SK-N-SH (cell line): Measurements from ENCODE around the gene TSPAN31. TPM values are rescaled to one million over a fixed set of nuclear protein-coding genes. Genes with fewer than 3 reads are reported as not detected.

Experiments
- CTCF ChIA-PET: fragments of 300-600, 350-600 bp; formaldehyde crosslinking; extraction: SDS; loops from one replicate; lab custom pipeline; 2021; lab: Yijun Ruan, JAX
- POLR2A ChIA-PET: fragments of 350-600 bp; sonication (Branson Sonifier 250); formaldehyde crosslinking; extraction: SDS; loops from one replicate; lab custom pipeline; 2020; ENCODE audit warnings: antibody characterized with exemption, inconsistent platforms; lab: Yijun Ruan, JAX
- DNase-seq: peaks from one replicate; pipeline ENCODE4 v3.0.0; 2012
- H2AFZ ChIP-seq: fragments of 200-600 bp; sonication (generic); 2 replicates; pipeline ENCODE4 v1.8.1; 2016; ENCODE audit warnings: antibody characterized with exemption, mild to moderate bottlenecking, low read depth
- H3F3A ChIP-seq: fragments of 200-600 bp; sonication (generic); replicated peaks from 2 replicates; pipeline ENCODE3; 2016; ENCODE audit warnings: antibody characterized with exemption, mild to moderate bottlenecking; ENCODE audit not compliant: insufficient read depth
- H3K27ac ChIP-seq, 2 experiments: fragments of 200-500 bp in 1 of 2; fragments of 200-600 bp in 1 of 2; sonication (Bioruptor generic) in 1 of 2; sonication (generic), shearing (Covaris generic) in 1 of 2; 2 replicates each; pipeline versions ENCODE4 v1.5.1 to v1.6.1; 2014 to 2016; ENCODE audit warnings: low read depth in 2 of 2, inconsistent platforms in 1 of 2, low read length in 1 of 2, mild to moderate bottlenecking in 1 of 2, mixed read lengths in 1 of 2
- H3K27me3 ChIP-seq: fragments of 200-600 bp; sonication (generic), shearing (Covaris generic); 2 replicates; pipeline ENCODE4 v1.6.1; 2016; ENCODE audit warnings: mixed run types; ENCODE audit not compliant: insufficient read depth
- H3K36me3 ChIP-seq, 2 experiments: fragments of 200-500 bp in 1 of 2; fragments of 200-600 bp in 1 of 2; sonication (Bioruptor generic) in 1 of 2; sonication (generic) in 1 of 2; replicated peaks in 1 of 2; 2 replicates each; pipeline versions ENCODE3 to v1.5.1; 2014 to 2016; ENCODE audit warnings: low read length in 1 of 2, mild to moderate bottlenecking in 1 of 2; ENCODE audit not compliant: insufficient read depth in 2 of 2, control insufficient read depth in 1 of 2
- H3K4me1 ChIP-seq, 2 experiments: fragments of 200-500 bp in 1 of 2; fragments of 200-600 bp in 1 of 2; sonication (Bioruptor generic) in 1 of 2; sonication (generic), shearing (Covaris generic) in 1 of 2; 2 replicates each; pipeline versions ENCODE4 v1.5.1 to v1.6.1; 2014 to 2016; ENCODE audit warnings: low read depth in 1 of 2, low read length in 1 of 2, mixed run types in 1 of 2; ENCODE audit not compliant: insufficient read depth in 2 of 2, control insufficient read depth in 1 of 2
- H3K4me2 ChIP-seq: fragments of 200-600 bp; sonication (generic), shearing (Covaris generic); 2 replicates; pipeline ENCODE4 v1.6.1; 2017; ENCODE audit warnings: mixed run types
- H3K4me3 ChIP-seq, 2 experiments: fragments of 200-500 bp in 1 of 2; fragments of 200-600 bp in 1 of 2; sonication (Bioruptor generic) in 1 of 2; sonication (generic), shearing (Covaris generic) in 1 of 2; 2 replicates each; pipeline versions ENCODE4 v1.5.1 to v1.8.1; 2014 to 2016; ENCODE audit warnings: low read depth in 2 of 2, inconsistent platforms in 1 of 2, low read length in 1 of 2, mild to moderate bottlenecking in 1 of 2, mixed read lengths in 1 of 2, moderate library complexity in 1 of 2
- H3K79me2 ChIP-seq: fragments of 200-600 bp; sonication (generic); 2 replicates; pipeline ENCODE4 v1.8.1; 2017; ENCODE audit warnings: mild to moderate bottlenecking; ENCODE audit not compliant: insufficient read depth
- H3K9ac ChIP-seq: fragments of 200-600 bp; sonication (generic); 2 replicates; pipeline ENCODE4 v1.6.1; 2017; ENCODE audit warnings: mixed run types
- H3K9me2 ChIP-seq: fragments of 200-600 bp; sonication (generic); 2 replicates; pipeline ENCODE4 v1.6.1; 2017; ENCODE audit warnings: mixed run types
- H3K9me3 ChIP-seq: fragments of 200-600 bp; sonication (generic); 2 replicates; pipeline ENCODE4 v1.6.1; 2017; ENCODE audit warnings: mixed run types, mild to moderate bottlenecking, moderate library complexity
- H4K20me1 ChIP-seq: fragments of 200-600 bp; sonication (generic); 2 replicates; pipeline ENCODE4 v1.6.1; 2017; ENCODE audit warnings: mild to moderate bottlenecking, mixed run types; ENCODE audit not compliant: insufficient read depth
- CHD2 ChIP-seq: fragments of 150-350 bp; IDR thresholded peaks from 2 replicates; pipeline ENCODE4 v1.6.1; 2018; ENCODE audit warnings: low read length; ENCODE audit not compliant: partially characterized antibody
- EP300 ChIP-seq, 2 experiments: IDR thresholded peaks; 2 replicates each; pipeline versions ENCODE4 v1.4.0 to v1.6.1; 2012; ENCODE audit warnings: borderline replicate concordance in 1 of 2, low read depth in 1 of 2, low read length in 1 of 2
- FOSL2 ChIP-seq: IDR thresholded peaks from 2 replicates; pipeline ENCODE4 v1.4.0; 2012; ENCODE audit warnings: low read depth, mild to moderate bottlenecking, moderate library complexity, borderline replicate concordance
- FOXM1 ChIP-seq: IDR thresholded peaks from 2 replicates; pipeline ENCODE4 v1.4.0; 2012; ENCODE audit warnings: low read depth, mild to moderate bottlenecking
- JUND ChIP-seq: IDR thresholded peaks from 2 replicates; pipeline ENCODE4 v1.4.0; 2012
- MAX ChIP-seq: IDR thresholded peaks from 2 replicates; pipeline ENCODE4 v1.4.0; 2012; ENCODE audit warnings: low read depth
- MXI1 ChIP-seq: IDR thresholded peaks from 2 replicates; pipeline ENCODE4 v1.6.1; 2012; ENCODE audit warnings: mild to moderate bottlenecking, low read depth, low read length, improper control_type of control experiment
- NFIC ChIP-seq: IDR thresholded peaks from 2 replicates; pipeline ENCODE4 v1.4.0; 2012; ENCODE audit warnings: borderline replicate concordance
- POLR2AphosphoS5 ChIP-seq: IDR thresholded peaks from 2 replicates; pipeline ENCODE4 v1.6.1; 2012; ENCODE audit warnings: low read depth, low read length
- RCOR1 ChIP-seq: fragments of 150-350 bp; IDR thresholded peaks from 2 replicates; pipeline ENCODE4 v1.6.1; 2017; ENCODE audit warnings: antibody characterized with exemption, low read length
- RXRA ChIP-seq: IDR thresholded peaks from 2 replicates; pipeline ENCODE4 v1.4.0; 2012; ENCODE audit warnings: low read depth, mild to moderate bottlenecking, borderline replicate concordance
- TAF1 ChIP-seq: IDR thresholded peaks from 2 replicates; pipeline ENCODE4 v1.6.1; 2012; ENCODE audit warnings: low read depth, mild to moderate bottlenecking, low read length, moderate library complexity, borderline replicate concordance
- TCF12 ChIP-seq: IDR thresholded peaks from 2 replicates; pipeline ENCODE4 v1.4.0; 2012
- TEAD4 ChIP-seq: IDR thresholded peaks from 2 replicates; pipeline ENCODE4 v1.4.0; 2012; ENCODE audit warnings: mild to moderate bottlenecking, borderline replicate concordance; ENCODE audit not compliant: insufficient read depth
- USF1 ChIP-seq: IDR thresholded peaks from 2 replicates; pipeline ENCODE4 v1.4.0; 2012; ENCODE audit warnings: low read depth, borderline replicate concordance
- USF2 ChIP-seq: fragments of 150-350 bp; IDR thresholded peaks from 2 replicates; pipeline ENCODE4 v1.6.1; 2017; ENCODE audit warnings: antibody characterized with exemption, low read length, low read depth, borderline replicate concordance
- YY1 ChIP-seq: IDR thresholded peaks from 2 replicates; pipeline ENCODE4 v1.4.0; 2012; ENCODE audit warnings: low read depth, mild to moderate bottlenecking
- ZBTB33 ChIP-seq: IDR thresholded peaks from 2 replicates; pipeline ENCODE4 v1.4.0; 2012; ENCODE audit warnings: low read depth, borderline replicate concordance
- WGBS: methylation state at CpG from one replicate; pipeline ENCODE4 v1.1.6; 2017; ENCODE audit warnings: low lambda C conversion rate; 5-methylcytosine and 5-hydroxymethylcytosine counted together
- polyA plus RNA-seq, 3 experiments: library from polyadenylated mRNA; depleted of rRNA; stranded (reverse); fragments of >200 nt; gene quantifications; 2 replicates each; pipeline ENCODE4 v1.2.3, GENCODE V29; 2012

TSPAN31 gene
- polyA plus RNA-seq, 1 of the 3 experiments (the other 2 are of a cell fraction) = 36.8 TPM

GRCh38 chr12:57779736-57780135 lies 34.9 kb downstream of the TSPAN31 start (continued):
- TF ChIP-seq USF1 = no peak
- no peak for TF ChIP-seq EP300 (IDR thresholded peaks at IDR 0.05; ENCODE audit: borderline replicate concordance in 1 of 2, low read depth in 1 of 2, low read length in 1 of 2)
- no peak for TF ChIP-seq JUND

GRCh38 chr12:57780284-57780897 lies 35.6 kb downstream of the TSPAN31 start:
- H3K36me3 ChIP-seq = peaks cover 7 to 14% of the 10 kb centered on the region in 2 experiments
- CTCF ChIA-PET = no interaction called here

GRCh38 chr12:57781244-57781643 lies 36.4 kb downstream of the TSPAN31 start:
- no peak overlapping the region for H3K9ac ChIP-seq
- DNase-seq = no peak
- 89% methylated on average over 3 of the region's 3 CpGs for WGBS
- H3K4me1 ChIP-seq = peaks cover 0 to 5% of the 10 kb centered on the region in 2 experiments; a peak in 1 of 4 replicates
- no peaks in the 10 kb centered on the region for H4K20me1 ChIP-seq
- peaks cover 12 to 21% of the 10 kb centered on the region in 2 experiments for H3K36me3 ChIP-seq
- H3K4me2 ChIP-seq = no peak overlapping the region
- no peak overlapping the region for H3K27ac ChIP-seq
- peaks cover 18% of the 10 kb centered on the region for H3F3A ChIP-seq
- H3K27me3 ChIP-seq = no peaks in the 10 kb centered on the region
- H3K79me2 ChIP-seq = peaks cover 28% of the 10 kb centered on the region
- no peak overlapping the region for H2AFZ ChIP-seq
- POLR2A ChIA-PET = interaction anchor here (1.2 kb wide), 1 partner anchor 9 kb away, joined by 4 read pairs; the partner anchor contains the start of genes EEF1AKMT3 and METTL1
- no peak overlapping the region for H3K4me3 ChIP-seq
- no peaks in the 10 kb centered on the region for H3K9me2 ChIP-seq
- H3K9me3 ChIP-seq = no peaks in the 10 kb centered on the region
- CTCF ChIA-PET = interaction anchor here (0.9 to 1.3 kb wide), 4 partner anchors 9 to 34 kb away, joined by 3 to 5 read pairs (median 4); partner anchors contain the start of genes EEF1AKMT3 and METTL1
- TF ChIP-seq TEAD4 (no peak), TAF1 (no peak), NFIC (no peak), ZBTB33 (no peak), MXI1 (no peak), JUND (no peak), FOSL2 (no peak), POLR2AphosphoS5 (no peak), MAX (no peak), YY1 (no peak), TCF12 (no peak), RXRA (no peak), RCOR1 (no peak), USF2 (no peak), FOXM1 (no peak)

More at GRCh38 chr12:57780284-57780897, 35.6 kb downstream of the TSPAN31 start:
- POLR2A ChIA-PET = no interaction called here
- Histone ChIP-seq H3K4me3 (no peak overlapping the region), H3K9me3 (no peaks in the 10 kb centered on the region), H3K4me2 (no peak overlapping the region), H4K20me1 (no peaks in the 10 kb centered on the region), H3K4me1 (peaks cover 0 to 5% of the 10 kb centered on the region in 2 experiments; a peak in 1 of 4 replicates), H3K9ac (no peak overlapping the region), H3K79me2 (peaks cover 21% of the 10 kb centered on the region), H3K27ac (no peak overlapping the region), H3K27me3 (no peaks in the 10 kb centered on the region), H3K9me2 (no peaks in the 10 kb centered on the region), H3F3A (peaks cover 18% of the 10 kb centered on the region), H2AFZ (no peak overlapping the region)
- WGBS = 93% methylated on average over 4 of the region's 4 CpGs
- DNase-seq = no peak
- TF ChIP-seq CHD2 (no peak), USF2 (no peak)
